Hepatocyte (in vitro differentiated cells): ENCODE data around the gene SNX27.

Source experiments
- CTCF ChIP-seq: fragments of 200-600 bp; sonication (generic); IDR thresholded peaks from 2 replicates; pipeline ENCODE4 v1.5.1; 2016; ENCODE audit warnings: antibody characterized with exemption, mild to moderate bottlenecking; ENCODE audit not compliant: poor library complexity
- EZH2 ChIP-seq: fragments of 200-600 bp; sonication (generic); IDR thresholded peaks from 2 replicates; pipeline ENCODE4 v1.6.1; 2016; ENCODE audit warnings: antibody characterized with exemption, mild to moderate bottlenecking, borderline replicate concordance
- EZH2phosphoT487 ChIP-seq: fragments of 200-600 bp; sonication (generic); IDR thresholded peaks from one replicate; pipeline ENCODE4 v1.6.1; 2018; ENCODE audit warnings: antibody characterized with exemption, mild to moderate bottlenecking, low read depth, moderate library complexity; ENCODE audit not compliant: unreplicated experiment, severe bottlenecking

GRCh38 chr1:151581451-151581850 is 30.4 kb upstream of the SNX27 start:
- no peak for TF ChIP-seq CTCF
- TF ChIP-seq EZH2 = no peak
- no peak for TF ChIP-seq EZH2phosphoT487
